Epithelial cell of esophagus (primary cell): Measurements from ENCODE around the gene PDE11A.

Experiments used
- DNase-seq: peaks from one replicate; pipeline ENCODE4 v3.0.0; 2010; ENCODE audit warnings: low read depth
- H3K4me3 ChIP-seq: 2 replicates; pipeline ENCODE4 v1.5.1; 2011; ENCODE audit warnings: mild to moderate bottlenecking, low read length, control low read depth
- CTCF ChIP-seq: IDR thresholded peaks from 2 replicates; pipeline ENCODE4 v1.5.1; 2011; ENCODE audit warnings: low read depth, mild to moderate bottlenecking, low read length, control low read depth, inconsistent platforms; ENCODE audit not compliant: insufficient read depth; ENCODE audit errors: missing control alignments

PDE11A gene

GRCh38 chr2:178012639-178013038, 59.9 kb downstream of the PDE11A start:
- no peak overlapping the region for H3K4me3 ChIP-seq
- no peak for TF ChIP-seq CTCF
- no peak for DNase-seq

- no peak overlapping the region for H3K4me3 ChIP-seq
- DNase-seq: no peak
- TF ChIP-seq CTCF: no peak
These were observed 62.8 kb downstream of the PDE11A start for GRCh38 chr2:178009813-178010212.

GRCh38 chr2:178008636-178009289, 63.8 kb downstream of the PDE11A start:
- no peak overlapping the region for H3K4me3 ChIP-seq
- DNase-seq: peak; percentile 59
- no peak for TF ChIP-seq CTCF

- DNase-seq: no peak
- H3K4me3 ChIP-seq: no peak overlapping the region
- no peak for TF ChIP-seq CTCF
These were observed 65.9 kb downstream of the PDE11A start for GRCh38 chr2:178006710-178007109.

GRCh38 chr2:178005756-178006155, 66.8 kb downstream of the PDE11A start:
- no peak for TF ChIP-seq CTCF
- peak; percentile 7 for DNase-seq
- H3K4me3 ChIP-seq: no peak overlapping the region

GRCh38 chr2:178002038-178002437, 70.5 kb downstream of the PDE11A start:
- no peak for DNase-seq
- H3K4me3 ChIP-seq: no peak overlapping the region
- TF ChIP-seq CTCF: no peak

GRCh38 chr2:177998996-177999395, 73.6 kb downstream of the PDE11A start:
- TF ChIP-seq CTCF: no peak
- DNase-seq: no peak
- no peak overlapping the region for H3K4me3 ChIP-seq
